Cardiac muscle cell (in vitro differentiated cells and primary cell): Measurements from ENCODE around the gene NKIRAS1. TPM values are rescaled to one million over a fixed set of nuclear protein-coding genes. Genes with fewer than 3 reads are reported as not detected.

Source experiments
- DNase-seq, 2 donors: peaks; one replicate each; pipeline versions ENCODE4 v3.0.0 to v3.0.0-alpha.2; 2010 to 2017; ENCODE audit warnings: low read depth in 1 of 2, low spot score in 1 of 2
- H3K27ac ChIP-seq: fragments of 200-600 bp; sonication (generic); 2 replicates; pipeline ENCODE4 v1.5.1; 2016
- H3K27me3 ChIP-seq: fragments of 200-600 bp; sonication (generic); 2 replicates; pipeline ENCODE4 v1.6.0; 2016; ENCODE audit warnings: control low read depth
- H3K36me3 ChIP-seq: fragments of 200-600 bp; sonication (generic); 2 replicates; pipeline ENCODE4 v1.5.1; 2016; ENCODE audit warnings: control low read depth
- H3K4me1 ChIP-seq: fragments of 200-600 bp; sonication (generic); 2 replicates; pipeline ENCODE4 v1.8.1; 2017; ENCODE audit warnings: low read depth, mild to moderate bottlenecking, mixed run types
- H3K4me3 ChIP-seq: fragments of 200-600 bp; sonication (generic); 2 replicates; pipeline ENCODE4 v1.5.1; 2016; ENCODE audit warnings: mild to moderate bottlenecking
- H3K9me3 ChIP-seq: fragments of 200-600 bp; sonication (generic); 2 replicates; pipeline ENCODE4 v1.5.1; 2017; ENCODE audit warnings: low read depth, mild to moderate bottlenecking, control low read depth
- CTCF ChIP-seq: IDR thresholded peaks from 2 replicates; pipeline ENCODE4 v1.5.1; 2012; ENCODE audit warnings: low read depth, mild to moderate bottlenecking, low read length
- polyA plus RNA-seq: library from polyadenylated mRNA; unstranded; fragments of >200 nt; fragmentation: Nextera tagmentation; extraction: Ambion mirVana; gene quantifications from 2 replicates; pipeline ENCODE4 v1.2.1, GENCODE V29; 2016
- total RNA-seq: library from RNA; depleted of rRNA; stranded (reverse); fragments of >200 nt; gene quantifications from 2 replicates; pipeline ENCODE4 v1.2.3, GENCODE V29; 2016

The NKIRAS1 gene
- total and polyA plus RNA-seq, 2 experiments from 2014 or later: 20.2 to 28.0 TPM

DNA sequence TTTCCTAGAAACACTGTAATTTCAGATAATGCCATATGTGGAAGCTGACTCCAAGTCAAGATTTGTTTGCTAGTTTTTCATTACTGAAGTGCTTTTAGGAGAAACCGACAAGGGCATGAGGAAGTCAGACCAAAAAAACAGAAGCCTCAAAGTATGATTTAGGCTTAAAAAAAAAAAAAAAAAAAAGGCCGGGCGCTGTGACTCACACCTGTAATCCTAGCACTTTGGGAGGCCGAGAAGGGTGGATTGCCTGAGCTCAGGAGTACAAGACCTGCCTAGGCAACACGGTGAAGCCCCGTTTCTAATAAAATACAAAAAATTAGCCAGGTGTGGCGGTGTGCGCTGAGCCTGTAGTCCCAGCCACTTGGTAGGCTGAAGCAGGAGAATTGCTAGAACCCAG is 11.7 kb upstream of the NKIRAS1 start:
- TF ChIP-seq CTCF: no peak
- Histone ChIP-seq H3K4me3 (no peak overlapping the region), H3K9me3 (no peaks in the 10 kb centered on the region), H3K4me1 (no peaks in the 10 kb centered on the region), H3K27me3 (no peaks in the 10 kb centered on the region), H3K27ac (no peak overlapping the region), H3K36me3 (no peaks in the 10 kb centered on the region)
- DNase-seq: no peak

- peak in 1 of 2 donors; percentile 19 for DNase-seq
- Histone ChIP-seq H3K4me1 (no peaks in the 10 kb centered on the region), H3K4me3 (no peak overlapping the region), H3K9me3 (no peaks in the 10 kb centered on the region), H3K27ac (no peak overlapping the region), H3K27me3 (no peaks in the 10 kb centered on the region), H3K36me3 (no peaks in the 10 kb centered on the region)
- TF ChIP-seq CTCF: peak; percentile 11
These were observed 9.9 kb upstream of the NKIRAS1 start for GRCh38 chr3:23926736-23927135.

DNA sequence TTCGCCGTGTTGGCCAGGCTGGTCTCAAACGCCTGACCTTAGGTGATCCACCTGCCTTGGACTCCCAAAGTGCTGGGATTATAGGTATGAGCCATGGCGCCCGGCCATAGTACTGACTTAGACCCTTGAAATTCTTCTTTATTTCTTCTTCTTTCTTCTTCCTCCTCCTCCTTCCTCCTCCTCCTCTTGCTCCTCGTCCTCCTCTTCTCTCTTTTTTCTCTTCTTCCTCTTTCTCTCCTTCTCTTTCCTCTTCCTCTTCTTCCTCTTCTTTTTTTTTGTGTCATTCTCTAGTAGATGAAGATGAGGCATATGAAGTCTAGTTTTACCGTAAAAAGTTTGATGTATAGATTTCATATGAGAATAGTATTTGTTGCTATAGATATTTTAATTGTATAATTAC is 9.5 kb upstream of the NKIRAS1 start:
- H3K4me3 ChIP-seq: no peak overlapping the region
- no peak for TF ChIP-seq CTCF
- no peaks in the 10 kb centered on the region for H3K36me3 ChIP-seq
- no peak overlapping the region for H3K27ac ChIP-seq
- DNase-seq: no peak
- no peaks in the 10 kb centered on the region for H3K9me3 ChIP-seq
- H3K4me1 ChIP-seq: no peaks in the 10 kb centered on the region
- no peaks in the 10 kb centered on the region for H3K27me3 ChIP-seq

DNA sequence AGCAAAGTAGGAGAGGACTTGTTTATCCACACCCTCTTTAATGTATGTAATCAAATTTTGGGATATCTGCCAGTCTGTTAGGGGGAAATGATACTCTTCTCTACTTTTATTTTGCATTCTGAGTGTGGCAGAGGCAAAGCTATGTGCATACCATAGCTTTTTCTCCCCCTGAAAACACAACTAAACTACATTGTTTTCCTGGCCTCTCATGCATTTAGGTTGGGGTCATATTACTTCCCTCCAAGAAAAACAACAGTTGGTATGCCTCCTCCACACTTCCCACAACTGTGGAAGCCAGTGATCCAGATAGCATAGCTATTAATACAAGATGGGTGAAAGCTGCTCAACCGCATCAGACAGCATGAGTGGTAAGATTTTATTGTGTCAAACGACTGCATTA is 7.0 kb upstream of the NKIRAS1 start:
- TF ChIP-seq CTCF: no peak
- Histone ChIP-seq H3K36me3 (peaks cover 13% of the 10 kb centered on the region), H3K4me1 (peaks cover 3% of the 10 kb centered on the region), H3K9me3 (no peaks in the 10 kb centered on the region), H3K4me3 (no peak overlapping the region), H3K27me3 (no peaks in the 10 kb centered on the region), H3K27ac (no peak overlapping the region)
- DNase-seq: peak in 1 of 2 donors; percentile 84

DNA sequence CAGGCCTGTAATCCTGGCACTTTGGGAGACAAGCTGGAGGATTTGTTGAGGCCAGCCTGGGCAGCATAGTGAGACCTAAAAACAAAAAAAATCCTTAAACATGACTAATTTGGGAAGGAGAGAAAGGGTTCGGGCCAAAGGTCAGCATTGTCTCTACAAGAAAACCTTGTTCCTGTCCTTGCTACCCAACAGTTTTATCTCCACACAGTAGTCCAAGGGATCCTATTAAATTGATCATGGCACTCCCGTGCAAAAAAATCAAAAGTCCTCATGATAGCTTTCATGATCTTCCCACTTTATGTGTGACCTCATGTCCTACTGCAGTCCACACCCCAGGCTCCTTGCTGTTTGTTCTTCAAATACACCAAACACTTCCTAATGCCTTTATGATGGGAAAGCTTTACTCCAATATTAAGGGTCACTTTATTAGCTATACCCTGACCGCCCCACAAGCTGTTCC is 4.3 kb upstream of the NKIRAS1 start:
- TF ChIP-seq CTCF: no peak
- no peak for DNase-seq
- H3K27me3 ChIP-seq: no peaks in the 10 kb centered on the region
- H3K4me3 ChIP-seq: no peak overlapping the region
- H3K27ac ChIP-seq: peak overlapping the region; percentile 26
- no peaks in the 10 kb centered on the region for H3K9me3 ChIP-seq
- H3K36me3 ChIP-seq: peaks cover 21% of the 10 kb centered on the region
- peaks cover 6% of the 10 kb centered on the region for H3K4me1 ChIP-seq
